NB4 (cell line): ENCODE data around the gene CPXM2.

Experiments used
- DNase-seq: peaks from one replicate; pipeline ENCODE4 v3.0.0; 2010; ENCODE audit warnings: low read depth
- H3K4me3 ChIP-seq: one replicate; pipeline ENCODE4 v1.5.1; 2011; ENCODE audit warnings: mild to moderate bottlenecking, low read depth, low read length, moderate library complexity
- CTCF ChIP-seq: IDR thresholded peaks from one replicate; pipeline ENCODE4 v1.5.1; 2012; ENCODE audit warnings: low read depth, low read length
- MYC ChIP-seq: IDR thresholded peaks from 2 replicates; pipeline ENCODE4 v1.6.1; 2011; ENCODE audit warnings: low read depth, low read length
- POLR2A ChIP-seq: IDR thresholded peaks from 2 replicates; pipeline ENCODE4 v1.6.1; 2011; ENCODE audit warnings: mild to moderate bottlenecking; ENCODE audit not compliant: insufficient read length; ENCODE audit errors: extremely low read depth
- TF ChIP-seq, protein P1 (sequence below): IDR thresholded peaks from 2 replicates; pipeline ENCODE4 v1.6.1; 2011; ENCODE audit warnings: low read depth, low read length

Gene CPXM2

GRCh38 chr10:123890756-123891143 is 857 bp downstream of the CPXM2 start:
- TF ChIP-seq POLR2A = no peak
- DNase-seq = no peak
- H3K4me3 ChIP-seq = no peak overlapping the region

GRCh38 chr10:123890226-123890625 is 1.4 kb downstream of the CPXM2 start:
- no peak for DNase-seq
- H3K4me3 ChIP-seq = no peak overlapping the region
- TF ChIP-seq CTCF (no peak), POLR2A (no peak), MYC (no peak)
- TF ChIP-seq, protein P1, sequence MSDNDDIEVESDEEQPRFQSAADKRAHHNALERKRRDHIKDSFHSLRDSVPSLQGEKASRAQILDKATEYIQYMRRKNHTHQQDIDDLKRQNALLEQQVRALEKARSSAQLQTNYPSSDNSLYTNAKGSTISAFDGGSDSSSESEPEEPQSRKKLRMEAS = no peak

DNA sequence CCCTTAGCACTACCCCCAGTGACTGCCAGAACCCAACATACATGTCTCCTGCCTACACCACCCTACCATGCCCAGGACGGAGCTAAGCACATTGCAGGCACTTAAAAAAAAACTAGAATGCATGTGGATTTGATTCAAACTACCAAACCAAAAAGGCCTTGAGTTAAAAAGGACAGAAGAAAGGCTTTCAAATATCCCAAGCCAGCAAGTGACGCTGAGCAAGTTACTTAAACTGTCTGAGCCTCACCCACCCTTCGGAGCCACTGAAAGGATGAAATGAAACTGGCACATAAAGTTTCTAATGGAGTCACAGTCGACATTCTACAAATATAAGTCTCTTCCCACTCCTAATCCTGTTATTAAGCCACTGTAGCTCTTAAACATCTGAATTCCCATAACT is 1.8 kb downstream of the CPXM2 start:
- TF ChIP-seq, protein P1 = no peak
- TF ChIP-seq POLR2A = no peak
- TF ChIP-seq MYC = no peak
- no peak for TF ChIP-seq CTCF
- H3K4me3 ChIP-seq = no peak overlapping the region
- no peak for DNase-seq

GRCh38 chr10:123888751-123889150 is 2.9 kb downstream of the CPXM2 start:
- no peak overlapping the region for H3K4me3 ChIP-seq
- no peak for DNase-seq
- TF ChIP-seq CTCF (no peak), POLR2A (no peak), MYC (no peak)
- TF ChIP-seq, protein P1 = no peak

DNA sequence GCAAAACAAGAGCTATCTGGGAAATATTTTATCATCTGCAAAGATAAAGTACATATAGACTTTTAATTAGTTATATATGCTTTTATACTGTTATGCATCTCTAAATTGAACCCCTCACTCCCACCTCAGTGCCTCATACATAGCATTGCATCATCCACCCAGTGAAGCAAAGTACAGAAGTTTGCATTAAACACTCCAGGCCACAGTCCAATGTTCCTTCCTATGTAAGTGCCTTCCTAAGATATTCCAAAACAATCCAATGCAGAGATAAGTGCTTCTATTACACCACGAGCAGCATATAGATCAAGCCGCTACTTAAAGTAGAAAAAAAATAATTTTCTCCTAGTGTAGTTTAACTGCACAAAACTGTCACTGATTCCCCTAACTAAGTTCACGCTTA is 3.4 kb downstream of the CPXM2 start:
- H3K4me3 ChIP-seq = no peak overlapping the region
- no peak for TF ChIP-seq CTCF
- no peak for TF ChIP-seq POLR2A
- no peak for TF ChIP-seq MYC
- TF ChIP-seq, protein P1 = no peak
- DNase-seq = no peak

DNA sequence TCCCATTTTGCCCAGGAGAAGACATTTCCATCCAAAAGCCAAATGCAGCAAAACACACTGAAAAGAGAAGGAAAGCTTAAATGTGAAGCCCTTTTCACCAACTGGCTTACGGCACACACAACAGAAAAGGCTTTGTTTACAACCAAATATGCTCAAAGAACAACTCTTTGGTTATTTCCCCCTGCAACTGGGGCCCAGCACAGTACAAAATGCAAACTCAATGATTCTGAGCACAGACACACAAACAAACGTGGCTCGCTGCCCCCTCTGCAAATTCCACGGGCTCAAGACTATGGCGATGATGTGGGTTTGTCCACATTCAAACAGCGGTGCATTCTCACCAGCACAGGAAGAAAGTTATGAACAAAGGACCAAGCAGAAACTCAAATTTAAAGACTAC is 5.3 kb downstream of the CPXM2 start:
- no peak for TF ChIP-seq POLR2A
- no peak for TF ChIP-seq MYC
- no peak for TF ChIP-seq CTCF
- TF ChIP-seq, protein P1 = no peak
- no peak overlapping the region for H3K4me3 ChIP-seq
- no peak for DNase-seq
